HG02840 (cell line): ENCODE measurements around the gene RNASEL.

Experiments
- ATAC-seq: cut with Tn5 transposase; IDR thresholded peaks from one replicate; pipeline ENCODE4 v1.9.1; 2021; ENCODE audit warnings: mild to moderate bottlenecking, moderate library complexity, moderate number of reproducible peaks; ENCODE audit not compliant: unreplicated experiment, low FRiP score

RNASEL gene

GRCh38 chr1:182622901-182623528 is 34.0 kb upstream of the RNASEL start:
- ATAC-seq: no peak

GRCh38 chr1:182621906-182622305 is 32.9 kb upstream of the RNASEL start:
- no peak for ATAC-seq

DNA sequence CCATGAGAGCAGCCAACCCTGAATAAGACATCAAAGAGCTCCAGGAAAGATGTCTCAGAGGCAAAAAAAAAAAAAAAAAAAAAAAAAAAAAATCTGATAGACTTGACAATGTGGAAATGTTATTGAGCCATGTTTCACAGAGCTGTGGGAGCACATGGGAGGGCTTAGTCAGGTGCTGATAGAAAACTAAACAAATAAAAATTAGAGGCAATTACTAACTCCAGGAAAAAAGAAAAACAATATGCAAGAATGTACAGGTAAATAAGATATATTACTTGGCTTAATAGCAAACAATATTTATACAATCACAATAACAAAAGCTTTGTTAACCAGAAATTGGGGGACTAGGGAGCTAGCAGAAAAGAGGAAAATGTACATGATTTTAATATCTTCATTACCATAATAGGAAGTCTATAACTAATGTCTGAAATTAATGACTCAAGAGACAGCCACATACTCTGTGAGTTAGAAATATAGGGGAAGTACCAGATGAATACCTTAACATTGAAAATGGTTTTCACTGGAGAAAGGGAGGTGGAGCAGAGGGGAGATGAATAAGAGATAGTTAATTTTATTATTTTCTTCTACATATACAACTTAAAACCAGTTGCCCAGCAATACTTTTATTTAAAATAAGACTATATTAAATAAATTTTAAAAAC is 32.0 kb upstream of the RNASEL start:
- ATAC-seq: no peak

DNA sequence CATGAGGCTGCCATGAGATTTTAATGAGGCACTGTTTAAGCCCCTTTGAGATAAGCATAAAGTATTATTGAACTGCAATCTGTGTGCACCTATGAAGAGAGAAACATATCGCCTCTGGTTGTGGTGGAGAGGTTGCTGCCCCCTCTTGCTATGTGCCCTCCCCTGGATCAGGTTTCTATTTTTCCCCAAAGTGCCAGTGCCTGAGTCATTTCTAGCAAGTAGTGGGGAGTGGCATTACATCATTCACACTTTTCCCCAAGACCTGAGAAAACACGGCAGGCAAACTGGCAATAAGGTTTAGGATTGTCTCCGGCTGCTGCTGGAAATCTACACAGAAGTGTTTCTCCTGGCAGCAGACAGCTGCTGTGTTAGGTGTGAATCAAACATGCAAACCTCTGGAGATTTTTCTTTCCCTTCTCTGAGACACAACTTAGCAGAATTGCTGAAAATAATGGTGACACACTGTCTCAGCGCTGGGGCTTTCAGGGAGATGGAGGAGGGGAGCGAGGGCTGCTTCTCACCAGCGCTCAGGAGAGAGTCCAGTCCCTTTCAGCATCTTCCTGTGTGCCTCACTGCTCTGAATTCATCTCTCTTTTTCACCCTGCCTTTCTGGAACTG is 28.8 kb upstream of the RNASEL start:
- ATAC-seq: no peak

DNA sequence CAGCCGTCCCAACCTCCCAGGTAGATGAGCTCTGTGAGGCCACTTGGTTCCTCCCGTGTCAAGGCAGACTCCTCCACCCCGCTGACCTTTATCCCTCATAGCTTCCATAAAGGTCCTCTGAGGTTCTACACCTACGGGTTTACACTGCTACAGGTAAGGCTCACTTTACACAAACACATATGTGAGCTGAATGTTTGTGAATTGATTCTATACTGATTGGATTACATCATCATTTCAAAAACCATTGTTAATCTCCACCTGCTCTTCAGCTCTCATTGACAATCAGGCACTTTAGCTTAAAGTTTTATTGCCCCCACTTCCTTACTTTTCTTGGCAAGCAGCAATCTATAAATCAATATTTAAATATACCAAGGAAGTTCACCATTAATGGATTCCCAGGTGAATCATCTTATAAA is 28.0 kb upstream of the RNASEL start:
- ATAC-seq: no peak

DNA sequence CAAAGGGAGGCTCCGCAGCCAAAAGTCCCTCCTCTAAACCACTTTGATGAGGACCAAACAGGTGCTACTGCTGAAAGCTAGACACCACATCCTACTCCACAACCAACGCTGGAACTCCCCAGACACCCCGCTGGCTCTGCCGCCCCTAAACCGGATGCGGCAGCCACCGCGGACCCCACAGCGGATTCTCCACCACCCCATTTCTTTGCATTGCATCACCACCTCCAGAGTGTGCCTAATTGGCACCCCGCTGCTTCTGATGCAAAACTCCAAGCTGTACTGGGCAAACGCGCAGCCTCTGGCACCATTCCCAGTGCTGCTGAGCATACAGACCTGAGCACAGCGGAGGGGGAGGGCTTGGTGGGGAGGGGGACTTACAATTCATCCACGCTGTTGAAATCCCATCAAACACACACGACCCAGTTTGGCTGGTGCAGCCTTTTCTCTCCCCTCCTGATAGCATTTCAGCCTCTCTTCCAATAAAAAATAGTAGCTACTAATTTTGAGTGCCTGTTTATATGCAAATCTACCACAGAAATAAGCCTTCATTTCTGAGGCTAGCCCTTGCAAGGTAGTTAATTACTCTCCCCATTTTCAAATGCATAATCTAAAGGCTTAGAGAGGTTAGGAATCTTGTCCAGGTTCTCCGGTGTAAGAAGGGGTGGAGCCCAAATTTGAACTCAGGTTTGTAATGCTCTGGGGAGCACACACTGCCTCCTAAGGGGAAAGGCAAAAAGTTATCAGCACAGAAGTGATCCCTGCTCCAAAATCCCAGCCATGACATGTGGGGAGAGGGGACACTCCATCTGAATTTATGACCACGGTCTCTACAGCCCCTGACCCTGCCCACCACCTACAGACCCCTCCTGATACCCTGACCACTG is 27.3 kb upstream of the RNASEL start:
- peak; percentile 73 for ATAC-seq

GRCh38 chr1:182615468-182616129 is 26.5 kb upstream of the RNASEL start:
- ATAC-seq: peak; percentile 23

GRCh38 chr1:182614796-182615454 is 25.9 kb upstream of the RNASEL start:
- ATAC-seq: peak; percentile 39

- no peak for ATAC-seq
Observed at GRCh38 chr1:182611787-182612186, 22.7 kb upstream of the RNASEL start.

GRCh38 chr1:182611326-182611725 is 22.3 kb upstream of the RNASEL start:
- no peak for ATAC-seq

DNA sequence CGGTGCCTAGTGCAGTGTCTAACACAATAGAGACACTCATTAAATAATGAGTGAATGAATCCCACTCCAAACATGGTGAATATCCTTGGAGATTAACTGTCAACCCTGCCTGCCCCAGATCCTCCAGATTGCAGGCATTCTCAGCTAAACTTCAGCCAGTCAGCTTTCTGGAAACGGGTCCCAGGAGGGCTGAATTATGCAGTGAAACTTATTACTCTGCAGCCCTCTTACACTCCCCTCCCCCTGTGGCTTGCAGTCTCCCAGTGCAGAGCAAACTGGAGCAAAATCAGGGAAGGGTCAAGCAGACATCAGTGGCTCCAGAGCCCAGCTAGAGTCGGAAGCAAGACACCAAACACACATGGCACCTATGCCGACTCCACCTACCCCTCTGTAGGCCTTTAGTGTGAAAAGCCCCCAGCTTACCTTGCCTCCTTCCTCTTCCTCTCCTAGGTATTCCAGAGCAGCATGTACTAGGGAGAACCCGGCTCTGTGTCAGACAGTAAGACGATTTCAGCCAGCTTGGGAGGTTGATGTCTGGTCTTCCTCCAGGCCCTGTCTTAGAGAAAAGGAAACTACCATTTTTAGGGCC is 21.6 kb upstream of the RNASEL start:
- ATAC-seq: no peak

GRCh38 chr1:182608845-182609610 is 20.0 kb upstream of the RNASEL start:
- ATAC-seq: no peak

GRCh38 chr1:182608236-182608635 is 19.2 kb upstream of the RNASEL start:
- ATAC-seq: no peak

DNA sequence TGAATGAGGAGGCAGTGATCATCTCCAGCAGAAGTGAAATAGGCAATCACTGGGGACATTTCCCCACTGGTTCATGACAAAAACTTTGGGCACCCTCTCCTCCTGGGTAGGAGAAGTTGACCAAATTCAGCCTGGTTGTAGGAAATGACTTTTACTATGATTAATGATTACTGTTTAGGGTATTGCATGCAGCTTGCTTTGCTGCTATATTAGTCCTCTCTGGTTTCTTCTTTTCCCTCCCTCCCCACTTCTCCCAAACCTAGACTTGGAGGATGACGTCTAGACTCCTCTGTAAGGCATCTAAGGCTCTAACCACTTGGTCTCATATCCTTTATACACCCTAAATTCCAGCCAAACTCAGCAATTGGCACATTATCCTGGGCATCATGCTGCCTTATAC is 18.5 kb upstream of the RNASEL start:
- ATAC-seq: no peak

- peak; percentile 79 for ATAC-seq
Observed at GRCh38 chr1:182604175-182605164, 15.4 kb upstream of the RNASEL start, which contains the start of gene RGS16. Gene RGS16, minus strand, starts transcription at chr1:182604389. Its CDS starts 130 bp downstream, at chr1:182604259.

- no peak for ATAC-seq
Observed at GRCh38 chr1:182603646-182604174, 14.7 kb upstream of the RNASEL start.

- ATAC-seq: no peak
Observed at GRCh38 chr1:182602935-182603645, 14.0 kb upstream of the RNASEL start.
